HCT116 (cell line): ENCODE results near the gene GABBR2. TPM values are rescaled to one million over a fixed set of nuclear protein-coding genes. Genes with fewer than 3 reads are reported as not detected.

Source experiments
- ATAC-seq: fragments of 200-7000 bp; cut with Tn5 transposase; 2 replicates; pipeline ENCODE4 v1.9.1; 2020; ENCODE audit warnings: mild to moderate bottlenecking, moderate library complexity
- BruUV-seq: library from RNA; stranded (reverse); fragments of 400-500 nt; replicated peaks from 2 replicates; lab custom pipeline; 2021; lab: Mats Ljungman, UMichigan
- CTCF ChIA-PET: fragments of 300-600 bp; sonication (Branson Sonifier 250); formaldehyde crosslinking; loops from one replicate; lab custom pipeline; 2021; ENCODE audit warnings: antibody characterized with exemption; lab: Charles Lee
- POLR2A ChIA-PET: fragments of 300-600, 350-600 bp; sonication (Branson Sonifier 250); formaldehyde crosslinking; loops from one replicate; lab custom pipeline; 2021; ENCODE audit warnings: antibody characterized with exemption; lab: Charles Lee
- RAD21 ChIA-PET, 2 experiments: fragments of 300-600 bp; sonication (Branson Sonifier 250); formaldehyde crosslinking; loops; one replicate each; lab custom pipeline; 2023; ENCODE audit warnings: low total read pairs in 2 of 2; ENCODE audit not compliant: uncharacterized antibody in 2 of 2, unreplicated experiment in 2 of 2, low non-redundant PET in 1 of 2; lab: Charles Lee
- DNase-seq: peaks from one replicate; pipeline ENCODE4 v3.0.0-alpha.2; 2010; ENCODE audit warnings: low read depth, low spot score
- H2AFZ ChIP-seq: fragments of 200-600 bp; shearing (Covaris generic), sonication (generic); 2 replicates; pipeline ENCODE4 v1.6.1; 2017; ENCODE audit warnings: low read depth, mixed run types, mixed read lengths, antibody characterized with exemption, low read length; ENCODE audit not compliant: poor library complexity, severe bottlenecking
- H3K27ac ChIP-seq: 2 replicates; pipeline ENCODE4 v1.5.1; 2012; ENCODE audit warnings: low read depth, low read length
- H3K27me3 ChIP-seq: fragments of 200-600 bp; sonication (generic); 2 replicates; pipeline ENCODE4 v1.6.1; 2016; ENCODE audit warnings: mixed run types, low read length, mixed read lengths; ENCODE audit not compliant: insufficient read depth
- H3K36me3 ChIP-seq, 2 experiments: fragments of 200-500 bp in 1 of 2; fragments of 200-600 bp in 1 of 2; sonication (Bioruptor generic) in 1 of 2; sonication (generic) in 1 of 2; 2 replicates each; pipeline versions ENCODE4 v1.5.1 to v1.6.1; 2014 to 2016; ENCODE audit warnings: low read length in 2 of 2, inconsistent platforms in 1 of 2, mixed read lengths in 1 of 2, mixed run types in 1 of 2; ENCODE audit not compliant: insufficient read depth in 2 of 2, control insufficient read depth in 1 of 2
- H3K4me1 ChIP-seq, 2 experiments: fragments of 200-600 bp in 1 of 2; sonication (generic) in 1 of 2; 2 replicates each; pipeline versions ENCODE4 v1.5.1 to v1.6.1; 2012 to 2017; ENCODE audit warnings: low read length in 2 of 2, inconsistent platforms in 1 of 2, mild to moderate bottlenecking in 1 of 2, mixed read lengths in 1 of 2, mixed run types in 1 of 2, moderate library complexity in 1 of 2; ENCODE audit not compliant: insufficient read depth in 2 of 2, control insufficient read depth in 1 of 2
- H3K4me2 ChIP-seq: fragments of 200-600 bp; sonication (generic); 2 replicates; pipeline ENCODE4 v1.6.1; 2017; ENCODE audit warnings: mixed run types, low read length, mixed read lengths
- H3K4me3 ChIP-seq, 2 experiments: fragments of 200-600 bp in 1 of 2; sonication (generic) in 1 of 2; replicated peaks in 1 of 2; 2 replicates each; pipeline ENCODE4 v1.5.1; 2011 to 2016; ENCODE audit warnings: low read length in 2 of 2, control low read depth in 1 of 2, low read depth in 1 of 2, mild to moderate bottlenecking in 1 of 2, mixed read lengths in 1 of 2, mixed run types in 1 of 2
- H3K79me2 ChIP-seq: fragments of 200-600 bp; sonication (generic); 2 replicates; pipeline ENCODE4 v1.6.1; 2017; ENCODE audit warnings: mild to moderate bottlenecking, mixed run types, low read length, moderate library complexity, mixed read lengths; ENCODE audit not compliant: insufficient read depth
- H3K9ac ChIP-seq: fragments of 200-600 bp; sonication (generic); 2 replicates; pipeline ENCODE4 v1.6.1; 2016; ENCODE audit warnings: low read length, mixed read lengths
- H3K9me2 ChIP-seq: fragments of 200-600 bp; sonication (generic), shearing (Covaris generic); 2 replicates; pipeline ENCODE4 v1.6.1; 2017; ENCODE audit warnings: mixed run types, mild to moderate bottlenecking, moderate library complexity; ENCODE audit not compliant: insufficient read depth
- H3K9me3 ChIP-seq, 2 experiments: fragments of 200-500 bp in 1 of 2; fragments of 200-600 bp in 1 of 2; sonication (Bioruptor generic) in 1 of 2; sonication (generic) in 1 of 2; 2 replicates each; pipeline ENCODE4 v1.6.1; 2014 to 2017; ENCODE audit warnings: low read length in 2 of 2, mixed read lengths in 2 of 2, inconsistent platforms in 1 of 2, low read depth in 1 of 2, mild to moderate bottlenecking in 1 of 2, mixed run types in 1 of 2, moderate library complexity in 1 of 2; ENCODE audit not compliant: control insufficient read depth in 1 of 2, insufficient read depth in 1 of 2
- H4K20me1 ChIP-seq: fragments of 200-600 bp; sonication (generic), shearing (Covaris generic); 2 replicates; pipeline ENCODE4 v1.6.1; 2017; ENCODE audit warnings: mixed run types, mild to moderate bottlenecking, moderate library complexity; ENCODE audit not compliant: insufficient read depth
- ATF3 ChIP-seq: IDR thresholded peaks from 2 replicates; pipeline ENCODE4 v1.6.1; 2012
- CBX3 ChIP-seq: IDR thresholded peaks from 2 replicates; pipeline ENCODE4 v1.6.1; 2012; ENCODE audit warnings: low read depth
- CEBPB ChIP-seq: IDR thresholded peaks from 2 replicates; pipeline ENCODE4 v1.6.1; 2012; ENCODE audit warnings: low read depth
- EGR1 ChIP-seq: IDR thresholded peaks from 2 replicates; pipeline ENCODE4 v1.6.1; 2012; ENCODE audit warnings: low read depth
- EZH2 ChIP-seq: fragments of 200-600 bp; sonication (generic); IDR thresholded peaks from 2 replicates; pipeline ENCODE4 v1.6.1; 2017; ENCODE audit warnings: antibody characterized with exemption, mixed run types
- FOSL1 ChIP-seq: IDR thresholded peaks from 2 replicates; pipeline ENCODE4 v1.6.1; 2012; ENCODE audit warnings: low read depth
- POLR2A ChIP-seq: IDR thresholded peaks from 2 replicates; pipeline ENCODE4 v1.7.0; 2011; ENCODE audit warnings: borderline replicate concordance; ENCODE audit not compliant: insufficient read depth, insufficient read length; ENCODE audit errors: extremely low read depth
- POLR2AphosphoS5 ChIP-seq: IDR thresholded peaks from 2 replicates; pipeline ENCODE4 v1.6.1; 2011; ENCODE audit warnings: mild to moderate bottlenecking, low read depth, low read length, moderate library complexity
- RAD21 ChIP-seq: IDR thresholded peaks from 2 replicates; pipeline ENCODE4 v1.6.1; 2012; ENCODE audit warnings: low read depth, mild to moderate bottlenecking
- REST ChIP-seq: IDR thresholded peaks from 2 replicates; pipeline ENCODE4 v1.6.1; 2012; ENCODE audit warnings: low read depth
- SIN3A ChIP-seq: IDR thresholded peaks from 2 replicates; pipeline ENCODE4 v1.6.1; 2012; ENCODE audit warnings: low read depth
- SP1 ChIP-seq: IDR thresholded peaks from 2 replicates; pipeline ENCODE4 v1.6.1; 2012; ENCODE audit warnings: low read depth
- SRF ChIP-seq: IDR thresholded peaks from 2 replicates; pipeline ENCODE4 v1.6.1; 2012; ENCODE audit warnings: low read depth
- TCF7L2 ChIP-seq: IDR thresholded peaks from 2 replicates; pipeline ENCODE4 v1.7.0; 2011; ENCODE audit warnings: borderline replicate concordance, inconsistent platforms; ENCODE audit not compliant: insufficient read depth, insufficient read length; ENCODE audit errors: extremely low read depth
- ZFX ChIP-seq: fragments of 450-650 bp; IDR thresholded peaks from 2 replicates; pipeline ENCODE4 v1.6.1; 2017
- ZNF274 ChIP-seq: fragments of 200-500 bp; sonication (Bioruptor generic); IDR thresholded peaks from 2 replicates; pipeline ENCODE4 v1.6.1; 2014; ENCODE audit warnings: mild to moderate bottlenecking, low read depth, low read length, inconsistent platforms
- intact Hi-C: fragments of 100-400 bp; cut with micrococcal nuclease; formaldehyde crosslinking; loops from 2 replicates; pipeline ENCODE4 v1.10.0; 2022
- total RNA-seq: library from RNA; stranded (reverse); gene quantifications from one replicate; pipeline ENCODE4 v1.2.1, GENCODE V29; 2021; ENCODE audit not compliant: unreplicated experiment
- TF ChIP-seq, protein P1 (sequence below), 3 experiments: fragments of 200-600 bp in 1 of 3; sonication (generic) in 1 of 3; IDR thresholded peaks in 2 of 3; conservative IDR thresholded peaks in 1 of 3; 2 replicates each; pipeline ENCODE4 v1.5.1; 2012 to 2017; ENCODE audit warnings: low read depth in 2 of 3, low read length in 2 of 3, antibody characterized with exemption in 1 of 3, borderline replicate concordance in 1 of 3, control low read depth in 1 of 3, mild to moderate bottlenecking in 1 of 3, mixed read lengths in 1 of 3, mixed run types in 1 of 3, moderate library complexity in 1 of 3; ENCODE audit not compliant: insufficient read depth in 1 of 3

The GABBR2 gene
- total RNA-seq, 1 experiment from 2014 or later: 0.15 TPM

- TF ChIP-seq CEBPB: 0 out of 2 replicates have a peak, but pooled peaks have one; percentile 21
- no peak for TF ChIP-seq ATF3
- ATAC-seq (no peak), DNase-seq (no peak)
- H3K79me2 ChIP-seq: no peaks in the 10 kb centered on the region
- H3K4me3 ChIP-seq: no peak overlapping the region
- ChIA-PET CTCF (no interaction called here), POLR2A (no interaction called here), RAD21 (no interaction called here)
- no peak overlapping the region for H3K9ac ChIP-seq
- no peaks in the 10 kb centered on the region for H3K4me1 ChIP-seq
- no peaks in the 10 kb centered on the region for H3K27me3 ChIP-seq
- BruUV-seq: no TSS peak
- H3K9me2 ChIP-seq: no peaks in the 10 kb centered on the region
- H3K4me2 ChIP-seq: no peak overlapping the region
- no peaks in the 10 kb centered on the region for H3K9me3 ChIP-seq
- no peaks in the 10 kb centered on the region for H3K36me3 ChIP-seq
- H4K20me1 ChIP-seq: no peaks in the 10 kb centered on the region
- intact Hi-C loops: no loop called here
- no peak overlapping the region for H2AFZ ChIP-seq
- H3K27ac ChIP-seq: no peak overlapping the region
Observed at GRCh38 chr9:98429613-98430012, 279.1 kb downstream of the GABBR2 start.

- CTCF ChIA-PET: no interaction called here
- H3K36me3 ChIP-seq: no peaks in the 10 kb centered on the region
- H3K9ac ChIP-seq: no peak overlapping the region
- H4K20me1 ChIP-seq: no peaks in the 10 kb centered on the region
- H3K4me1 ChIP-seq: no peaks in the 10 kb centered on the region
- H3K9me3 ChIP-seq: no peaks in the 10 kb centered on the region
- POLR2A ChIA-PET: no interaction called here
- BruUV-seq: no TSS peak
- intact Hi-C loops: no loop called here
- no peak overlapping the region for H2AFZ ChIP-seq
- no peak overlapping the region for H3K4me3 ChIP-seq
- no peak overlapping the region for H3K4me2 ChIP-seq
- no peaks in the 10 kb centered on the region for H3K79me2 ChIP-seq
- no peak overlapping the region for H3K27ac ChIP-seq
- no peaks in the 10 kb centered on the region for H3K27me3 ChIP-seq
- H3K9me2 ChIP-seq: no peaks in the 10 kb centered on the region
- DNase-seq (no peak), ATAC-seq (no peak)
- RAD21 ChIA-PET: no interaction called here
- TF ChIP-seq POLR2A: no peak
- no peak for TF ChIP-seq TCF7L2
- no peak for TF ChIP-seq SIN3A
- no peak for TF ChIP-seq EZH2
- no peak for TF ChIP-seq CBX3
- TF ChIP-seq EGR1: no peak
- no peak for TF ChIP-seq REST
- no peak for TF ChIP-seq RAD21
- TF ChIP-seq ATF3: no peak
- no peak for TF ChIP-seq ZNF274
- TF ChIP-seq POLR2AphosphoS5: no peak
- TF ChIP-seq SRF: no peak
- TF ChIP-seq FOSL1: no peak
- TF ChIP-seq, protein P1, sequence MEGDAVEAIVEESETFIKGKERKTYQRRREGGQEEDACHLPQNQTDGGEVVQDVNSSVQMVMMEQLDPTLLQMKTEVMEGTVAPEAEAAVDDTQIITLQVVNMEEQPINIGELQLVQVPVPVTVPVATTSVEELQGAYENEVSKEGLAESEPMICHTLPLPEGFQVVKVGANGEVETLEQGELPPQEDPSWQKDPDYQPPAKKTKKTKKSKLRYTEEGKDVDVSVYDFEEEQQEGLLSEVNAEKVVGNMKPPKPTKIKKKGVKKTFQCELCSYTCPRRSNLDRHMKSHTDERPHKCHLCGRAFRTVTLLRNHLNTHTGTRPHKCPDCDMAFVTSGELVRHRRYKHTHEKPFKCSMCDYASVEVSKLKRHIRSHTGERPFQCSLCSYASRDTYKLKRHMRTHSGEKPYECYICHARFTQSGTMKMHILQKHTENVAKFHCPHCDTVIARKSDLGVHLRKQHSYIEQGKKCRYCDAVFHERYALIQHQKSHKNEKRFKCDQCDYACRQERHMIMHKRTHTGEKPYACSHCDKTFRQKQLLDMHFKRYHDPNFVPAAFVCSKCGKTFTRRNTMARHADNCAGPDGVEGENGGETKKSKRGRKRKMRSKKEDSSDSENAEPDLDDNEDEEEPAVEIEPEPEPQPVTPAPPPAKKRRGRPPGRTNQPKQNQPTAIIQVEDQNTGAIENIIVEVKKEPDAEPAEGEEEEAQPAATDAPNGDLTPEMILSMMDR (IDR thresholded peaks at IDR 0.05 in 2 of 3, conservative IDR thresholded peaks at IDR 0.05 in 1 of 3; ENCODE audit: borderline replicate concordance in 1 of 3, insufficient read depth in 1 of 3, low read depth in 2 of 3, low read length in 2 of 3): no peak
- TF ChIP-seq ZFX: no peak
- no peak for TF ChIP-seq SP1
Observed at GRCh38 chr9:98428454-98428853, 280.3 kb downstream of the GABBR2 start.
